GM19240 (cell line): ENCODE data around the gene NFIL3.
"Not testable (repeated sequence)": the region's sequence is repeated elsewhere in the genome, so short reads cannot be mapped to it uniquely, and the experiment has no call there.

ENCODE experiments used
- DNase-seq: peaks from one replicate; pipeline ENCODE4 v3.0.0; 2011; ENCODE audit warnings: low spot score; ENCODE audit not compliant: insufficient read length

NFIL3 gene

DNA sequence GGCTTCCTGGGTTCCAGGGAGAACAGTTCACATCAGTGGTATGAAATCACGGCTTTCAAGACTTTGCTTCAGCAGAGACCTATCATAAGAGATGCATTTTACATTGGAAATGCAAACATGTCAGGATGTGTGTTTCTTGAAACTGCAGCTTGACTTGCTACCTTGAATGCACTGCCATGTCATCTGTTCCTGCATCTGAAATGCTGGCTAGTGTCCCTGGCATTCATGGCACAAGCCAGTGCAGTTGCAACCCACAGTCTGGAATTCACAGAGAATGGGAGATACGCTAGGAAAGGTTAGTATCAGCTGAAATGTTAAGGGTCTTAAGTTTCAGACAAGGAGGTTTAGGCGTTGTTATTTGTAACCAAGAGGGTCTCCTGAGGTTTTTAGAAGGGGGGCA, 24.7 kb downstream of the NFIL3 start:
- DNase-seq = no peak

DNA sequence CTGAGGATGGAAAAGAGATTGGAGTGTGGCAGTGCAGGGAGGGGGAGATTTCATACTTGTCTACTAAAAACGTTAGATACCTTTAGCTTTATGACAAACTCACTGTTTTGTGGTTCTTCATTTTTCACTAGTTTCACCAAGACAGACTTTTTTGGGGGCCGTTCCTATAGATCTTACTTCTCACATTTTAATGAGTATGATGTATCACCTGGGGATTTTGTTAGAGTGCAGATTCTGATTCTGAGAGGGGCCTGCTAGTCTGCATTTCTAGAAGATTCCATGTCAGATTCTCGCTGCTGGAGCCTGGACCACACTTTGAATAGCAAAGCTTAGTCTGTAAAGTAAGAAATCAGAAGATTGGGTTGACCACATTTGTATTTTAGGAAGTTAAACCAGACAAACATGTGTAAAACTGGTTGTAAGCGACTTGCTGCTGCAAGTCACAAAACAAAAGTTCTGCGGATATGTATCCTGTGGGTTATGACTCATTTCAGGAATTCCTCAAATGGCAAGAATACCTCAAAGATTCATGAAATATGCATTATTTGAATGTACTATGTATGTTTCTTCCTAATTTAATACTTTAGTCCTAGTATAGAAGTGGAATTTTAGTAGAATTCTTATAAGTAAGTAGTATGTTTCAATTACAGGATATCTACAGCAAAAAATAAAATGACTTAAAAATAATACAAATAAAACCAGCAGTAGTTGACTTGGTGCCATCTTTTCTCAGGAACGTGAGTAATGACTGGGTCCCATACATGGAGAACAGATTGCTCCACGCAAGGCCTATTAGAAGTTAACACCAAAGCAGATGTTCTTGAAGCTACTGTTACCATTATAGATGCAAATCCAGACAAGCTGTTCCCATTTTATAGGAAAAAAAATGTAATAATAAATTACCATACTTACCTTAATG, 27.8 kb downstream of the NFIL3 start:
- no peak for DNase-seq

DNA sequence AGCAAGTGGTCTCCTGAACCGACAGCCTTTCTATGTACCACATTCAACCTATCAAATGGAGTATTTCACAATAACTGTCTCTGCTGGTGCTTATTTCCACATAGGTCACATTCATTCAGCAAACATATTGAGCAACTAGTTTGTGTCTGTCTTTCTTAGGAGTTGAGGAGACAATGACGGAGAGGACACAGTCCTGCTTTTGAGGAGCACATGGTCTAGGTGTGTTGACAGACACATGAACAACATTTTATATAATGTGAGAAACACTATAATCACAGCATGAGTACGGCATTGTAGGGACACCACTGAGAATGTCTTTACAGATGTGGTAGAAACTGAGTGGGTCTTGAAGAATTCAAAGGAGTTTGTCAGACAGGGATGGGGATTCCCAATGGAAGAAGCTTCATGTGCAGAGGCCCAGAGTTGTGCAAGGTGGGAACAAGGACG, 28.5 kb downstream of the NFIL3 start:
- DNase-seq = no peak

DNA sequence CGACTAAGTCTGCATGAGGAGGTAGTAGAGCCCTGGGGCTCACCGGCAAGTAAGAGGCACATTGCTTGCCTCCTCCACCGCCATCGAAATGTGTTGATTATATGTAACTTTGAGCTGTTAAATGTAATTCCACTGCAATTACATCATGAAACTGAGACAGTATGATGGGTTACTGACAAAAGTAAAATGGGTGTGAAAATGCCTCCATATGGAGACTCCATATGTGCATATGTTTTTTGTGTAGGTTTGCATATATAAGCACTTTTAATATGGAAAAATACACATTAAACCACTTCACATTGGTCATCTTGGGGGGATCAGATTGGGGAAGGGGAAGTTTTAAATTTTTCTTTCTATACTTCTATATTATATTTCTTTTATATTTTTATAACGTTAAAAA, 29.8 kb downstream of the NFIL3 start:
- no peak for DNase-seq

DNA sequence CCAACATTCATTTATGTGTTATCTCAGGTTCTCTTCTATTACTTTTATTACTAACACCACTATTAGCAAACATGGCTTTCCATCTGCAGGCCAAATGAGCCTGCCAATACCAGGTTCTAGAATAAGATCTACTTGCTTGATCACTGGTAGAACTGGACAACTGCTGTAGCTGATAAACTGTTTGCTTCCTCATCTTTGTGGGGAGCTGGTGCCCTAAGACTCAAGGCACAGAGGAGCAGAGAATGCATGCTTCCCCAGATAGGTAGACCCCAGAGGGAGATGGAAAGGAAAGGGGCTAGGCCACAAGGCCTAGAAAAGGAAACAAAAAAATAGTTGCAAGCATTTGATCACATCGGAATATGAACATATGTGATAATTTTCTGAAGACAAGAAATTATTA, 31.2 kb downstream of the NFIL3 start:
- DNase-seq = no peak

DNA sequence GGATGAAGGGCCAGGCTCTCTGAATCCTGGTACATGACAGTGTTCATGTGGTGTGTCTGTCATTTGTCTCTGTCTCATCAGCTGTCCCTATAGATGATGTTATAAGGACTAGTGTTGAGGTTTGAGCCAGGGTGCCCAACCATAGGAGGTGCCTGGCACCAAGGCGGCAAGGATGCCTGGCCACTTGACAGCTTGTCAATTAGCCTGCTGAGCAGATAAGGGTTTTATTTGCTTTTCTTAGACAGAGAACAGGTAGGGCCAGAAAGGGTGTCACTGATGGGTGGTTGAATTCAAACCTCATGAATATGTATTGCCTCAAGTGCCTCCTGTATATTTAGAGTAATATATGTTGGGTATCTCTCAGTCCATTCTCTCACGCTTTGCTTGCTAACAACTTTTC, 31.8 kb downstream of the NFIL3 start:
- no peak for DNase-seq

DNA sequence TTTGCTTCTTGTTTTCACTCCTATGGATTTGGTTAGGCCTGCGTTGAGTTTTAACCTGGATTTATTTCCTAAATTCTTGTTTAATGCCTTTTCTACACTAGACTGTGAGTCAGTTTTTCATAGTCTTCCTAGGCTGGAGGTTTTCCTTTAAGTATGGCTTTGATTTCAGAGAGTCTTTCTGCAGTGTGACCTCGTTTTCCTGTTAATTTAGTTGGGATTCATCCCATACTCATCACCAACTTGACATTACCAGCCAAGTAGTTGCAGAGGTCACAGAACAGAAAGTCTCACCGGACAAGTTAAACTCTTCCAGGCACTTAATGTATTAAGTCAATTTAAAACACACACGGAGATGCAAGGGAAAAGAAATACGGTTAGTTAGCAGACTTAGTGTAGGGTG, 32.2 kb downstream of the NFIL3 start:
- DNase-seq = no peak

DNA sequence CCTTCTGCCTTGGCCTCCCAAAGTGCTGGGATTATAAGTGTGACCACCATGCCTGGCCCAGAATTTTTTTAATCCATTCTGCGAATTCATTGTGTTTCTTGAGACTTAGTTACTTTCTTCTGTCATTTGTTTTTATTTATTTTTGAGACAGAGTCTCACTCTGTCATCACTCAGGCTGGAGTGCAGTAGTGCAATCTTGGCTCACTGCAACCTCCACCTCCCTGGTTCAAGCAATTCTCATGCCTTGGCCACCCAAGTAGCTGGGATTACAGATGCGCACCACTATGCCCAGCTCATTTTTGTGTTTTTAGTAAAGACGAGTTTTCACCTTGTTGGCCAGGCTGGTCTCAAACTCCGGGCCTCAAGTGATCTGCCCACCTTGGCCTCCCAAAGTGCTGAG, 33.9 kb downstream of the NFIL3 start:
- not testable (repeated sequence) for DNase-seq

DNA sequence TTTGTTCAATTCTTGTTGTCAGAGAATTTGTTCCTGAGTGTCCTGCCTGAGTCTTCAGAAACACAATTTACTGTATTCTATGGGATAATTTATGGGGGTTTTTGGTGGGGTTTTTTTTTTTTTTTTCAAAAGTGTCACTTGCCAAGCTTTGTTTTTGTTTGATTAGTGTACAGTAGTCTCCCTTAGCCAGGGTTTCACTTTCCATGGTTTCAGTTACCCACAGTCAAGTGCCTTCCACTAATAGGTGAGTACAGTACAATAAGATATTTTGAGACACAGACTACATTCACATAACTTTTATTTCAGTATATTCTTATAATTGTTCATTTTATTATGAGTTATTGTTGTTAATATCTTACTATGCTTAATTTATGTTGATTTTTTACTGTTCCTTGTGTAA, 36.9 kb downstream of the NFIL3 start:
- DNase-seq = no peak

DNA sequence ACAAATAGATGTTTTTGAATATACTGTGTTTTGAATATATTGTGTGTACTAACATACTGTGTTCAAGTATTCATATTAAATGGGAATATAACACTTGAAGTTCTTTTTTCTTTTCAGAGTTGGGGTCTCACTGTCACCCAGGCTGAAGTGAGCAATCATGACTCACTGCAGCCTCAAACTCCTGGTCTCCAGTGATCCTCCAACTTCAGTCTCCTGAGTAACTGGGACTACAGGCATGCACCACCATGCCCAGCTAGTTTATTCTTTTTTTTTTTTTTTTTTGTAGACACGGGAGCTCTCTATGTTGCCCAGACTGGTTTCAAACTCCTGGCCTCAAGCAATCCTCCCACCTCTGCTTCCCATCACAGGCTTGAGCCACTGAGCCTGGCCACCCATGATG, 38.7 kb downstream of the NFIL3 start:
- DNase-seq = no peak

DNA sequence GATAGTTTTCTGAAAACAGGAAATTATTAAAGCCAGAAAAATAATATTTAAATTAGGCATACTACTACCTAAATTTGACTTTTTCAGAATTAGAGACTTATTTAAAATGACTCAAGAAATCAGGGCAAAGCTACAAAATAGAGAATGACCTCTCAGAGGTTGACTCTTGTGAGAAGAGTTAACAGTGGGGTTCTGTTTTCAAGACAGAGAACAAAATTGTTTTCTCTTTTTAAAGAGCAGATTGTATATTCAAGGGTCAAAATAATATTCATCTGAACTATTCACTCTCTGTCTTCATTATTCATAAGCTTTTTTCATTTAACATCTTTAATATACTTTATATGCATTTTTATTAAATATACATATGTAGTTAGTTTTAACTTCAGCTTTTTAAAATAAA, 40.1 kb downstream of the NFIL3 start:
- DNase-seq = no peak

DNA sequence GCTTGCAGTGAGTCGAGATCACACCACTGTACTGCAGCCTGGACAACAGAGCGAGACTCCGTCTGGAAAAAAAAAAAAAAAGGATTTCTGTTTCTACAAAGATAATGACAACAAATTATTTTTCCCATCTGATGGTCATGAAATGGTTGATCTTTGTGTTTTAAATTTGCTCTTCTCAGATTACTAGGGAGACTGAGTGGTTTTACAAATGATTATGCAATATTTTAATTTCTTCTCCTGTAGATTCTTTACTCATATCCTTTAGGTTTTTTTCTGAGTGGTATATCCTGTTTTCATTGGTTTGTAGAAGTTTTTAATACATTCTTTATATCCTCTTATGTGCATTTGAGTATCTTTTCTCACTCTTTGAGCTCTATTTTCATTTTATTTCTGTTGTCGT, 41.3 kb downstream of the NFIL3 start:
- no peak for DNase-seq

DNA sequence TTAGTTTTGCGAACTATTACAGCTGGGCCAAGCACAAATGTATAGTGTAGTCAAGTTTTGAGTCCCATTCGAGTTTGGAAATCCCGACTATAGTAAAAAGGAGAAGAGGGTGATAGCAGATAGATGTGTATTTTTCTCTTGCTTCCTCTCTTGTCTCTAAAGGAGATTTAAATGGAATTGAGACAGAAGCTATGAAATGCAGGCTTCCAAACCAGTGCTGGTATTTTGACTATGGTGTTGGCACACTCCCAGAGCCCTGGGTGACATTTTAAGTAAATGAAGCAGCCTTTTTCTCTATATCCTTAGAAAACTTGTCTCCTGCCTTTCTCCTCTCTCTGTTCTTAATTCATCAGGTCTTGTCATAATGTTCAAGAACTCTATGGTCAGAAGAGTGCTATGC, 44.2 kb downstream of the NFIL3 start:
- no peak for DNase-seq

DNA sequence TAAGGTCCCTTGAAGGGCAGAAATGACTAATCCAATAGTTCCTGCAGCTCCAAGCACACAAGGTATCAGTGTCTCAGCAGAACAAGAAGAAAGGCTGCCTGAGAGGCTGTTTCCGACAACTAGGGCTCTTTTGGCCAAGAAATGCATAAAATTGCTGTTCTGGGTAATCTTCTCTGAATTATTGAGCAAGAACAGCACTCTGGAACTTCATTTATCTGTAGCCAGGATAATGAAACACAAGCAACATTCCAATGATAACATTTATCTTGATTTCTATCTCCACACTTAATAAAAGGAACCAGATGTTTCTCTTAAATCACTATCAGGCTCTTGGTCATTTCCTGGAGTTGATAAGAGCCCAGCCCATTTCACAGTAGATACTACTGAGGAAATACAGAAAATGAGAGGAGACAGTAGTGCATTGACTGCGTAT, 44.9 kb downstream of the NFIL3 start:
- DNase-seq = no peak

DNA sequence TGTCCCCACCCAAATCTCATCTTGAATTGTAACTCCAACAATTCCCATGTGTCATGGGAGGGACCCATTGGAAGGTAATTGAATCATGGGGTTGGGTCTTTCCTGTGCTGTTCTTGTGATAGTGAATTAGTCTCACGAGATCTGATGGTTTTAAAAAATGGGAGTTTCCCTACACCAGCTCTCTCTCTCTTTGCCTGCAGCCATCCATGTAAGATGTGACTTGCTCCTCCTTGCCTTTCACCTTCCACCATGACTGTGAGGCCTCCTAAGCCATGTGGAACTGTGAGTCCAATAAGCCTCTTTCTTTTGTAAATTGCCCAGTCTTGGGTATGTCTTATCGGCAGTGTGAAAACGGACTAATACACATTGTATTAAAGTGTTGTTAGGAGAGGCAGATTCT, 45.6 kb downstream of the NFIL3 start:
- not testable (repeated sequence) for DNase-seq

DNA sequence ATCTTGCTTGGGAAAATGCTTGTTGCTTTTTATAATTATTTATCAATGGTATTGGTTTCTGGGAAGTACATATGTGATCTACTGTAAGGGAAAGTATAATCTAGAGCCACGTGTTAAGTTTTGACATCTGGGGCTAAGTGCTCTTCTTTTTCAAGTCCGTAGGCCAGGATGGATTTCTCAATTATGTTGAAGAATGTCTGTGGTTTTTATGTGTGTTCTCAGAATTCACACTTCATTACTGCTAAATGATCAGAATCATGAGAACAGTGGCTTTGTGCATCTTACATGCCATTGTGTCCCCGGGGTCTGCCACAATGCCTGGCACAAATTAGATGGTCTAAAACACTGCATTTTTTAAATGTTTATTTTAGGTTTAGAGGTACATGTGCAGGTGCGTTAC, 47.4 kb downstream of the NFIL3 start:
- DNase-seq = no peak

DNA sequence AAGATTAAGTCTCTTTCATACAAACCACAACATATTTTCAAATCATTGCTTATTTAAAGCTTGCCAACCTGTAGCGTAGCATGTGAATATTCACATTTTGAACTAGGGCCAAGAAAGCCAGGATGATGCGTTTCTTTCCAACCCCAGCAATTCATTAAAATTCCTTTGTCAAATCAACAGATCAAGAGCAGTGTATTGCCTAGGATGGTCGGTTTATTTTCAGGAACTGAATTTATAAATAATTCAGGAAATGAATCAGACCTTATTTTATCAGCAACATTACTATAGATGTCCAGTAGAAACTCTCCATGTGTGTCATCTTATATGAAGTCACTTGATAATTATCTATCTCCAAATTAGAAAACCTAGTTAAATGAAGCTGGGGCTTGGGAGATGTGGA, 48.7 kb downstream of the NFIL3 start:
- DNase-seq = no peak

DNA sequence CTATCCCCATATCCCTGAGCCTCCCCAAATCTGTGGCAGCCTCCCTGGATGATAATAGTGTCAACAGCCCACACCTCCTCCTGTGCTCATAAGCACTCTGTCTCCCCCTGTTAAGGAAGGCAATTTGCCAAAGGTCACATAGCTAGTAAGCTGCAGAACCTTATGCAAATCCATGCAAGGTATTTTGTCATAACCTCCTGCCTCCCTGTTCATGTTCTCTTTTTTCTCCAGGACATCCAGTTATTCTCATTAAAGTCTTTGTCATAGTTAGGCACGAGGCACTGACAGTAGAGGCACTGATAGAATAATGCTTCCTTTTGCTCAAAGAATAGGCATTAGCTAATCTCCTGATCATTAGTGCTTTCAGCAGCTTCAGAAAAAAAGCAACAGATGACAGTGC, 51.7 kb downstream of the NFIL3 start:
- DNase-seq = no peak

DNA sequence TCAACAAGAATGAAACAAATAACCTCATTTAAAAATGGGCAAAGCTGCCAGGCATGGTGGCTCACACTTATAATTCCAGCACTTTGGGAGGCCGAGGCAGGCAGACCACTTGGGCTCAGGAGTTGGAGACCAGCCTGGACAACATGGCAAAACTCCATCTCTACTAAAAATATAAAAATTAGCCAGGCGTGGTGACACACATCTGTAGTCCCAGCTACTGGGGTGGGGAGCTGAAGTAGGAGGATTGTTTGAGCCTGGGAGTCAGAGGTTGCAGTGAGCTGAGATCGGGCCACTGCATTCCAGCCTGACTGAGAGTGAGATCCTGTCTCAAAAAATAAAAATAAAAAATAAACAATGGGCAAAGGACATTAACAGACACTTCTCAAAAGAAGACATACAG, 53.6 kb downstream of the NFIL3 start:
- not testable (repeated sequence) for DNase-seq

DNA sequence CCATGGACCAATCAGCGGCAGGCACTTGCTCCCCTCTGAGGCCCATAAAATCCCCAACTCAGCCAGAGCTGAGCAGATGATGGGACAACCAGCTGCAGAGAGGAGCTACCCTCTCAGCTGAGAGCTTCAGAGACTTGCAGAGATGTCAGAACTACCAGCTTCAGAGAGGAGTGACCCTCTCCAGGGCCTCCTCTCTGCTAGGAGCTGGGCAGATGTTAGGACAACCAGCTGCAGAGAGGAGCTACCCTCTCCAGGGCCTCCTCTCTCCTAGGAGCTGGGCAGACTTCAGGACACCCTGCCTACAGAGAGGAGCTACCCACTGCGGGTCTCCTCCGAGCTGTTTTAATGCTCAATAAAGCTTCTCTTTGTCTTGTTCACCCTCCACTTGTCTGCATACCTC, 58.9 kb downstream of the NFIL3 start:
- no peak for DNase-seq

DNA sequence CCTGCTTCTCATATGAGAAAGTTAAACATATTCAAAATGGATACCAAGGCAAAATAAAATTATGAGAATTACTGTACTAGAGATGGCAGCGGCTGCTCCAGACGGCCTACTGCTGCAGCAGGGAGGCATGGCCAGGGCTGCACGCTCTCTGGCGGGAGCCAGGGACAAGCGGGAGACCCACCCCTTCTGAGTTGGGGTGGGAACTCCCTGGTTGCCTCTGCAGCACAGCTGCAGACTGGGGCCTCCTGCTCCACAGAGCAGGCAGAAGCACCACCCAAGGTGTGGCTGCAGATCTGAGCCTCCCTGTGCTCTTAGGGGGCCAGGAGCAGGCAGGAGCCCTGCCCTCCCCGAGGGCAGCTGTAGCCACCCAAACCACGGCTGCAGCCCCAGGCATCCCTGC, 59.6 kb downstream of the NFIL3 start:
- no peak for DNase-seq

DNA sequence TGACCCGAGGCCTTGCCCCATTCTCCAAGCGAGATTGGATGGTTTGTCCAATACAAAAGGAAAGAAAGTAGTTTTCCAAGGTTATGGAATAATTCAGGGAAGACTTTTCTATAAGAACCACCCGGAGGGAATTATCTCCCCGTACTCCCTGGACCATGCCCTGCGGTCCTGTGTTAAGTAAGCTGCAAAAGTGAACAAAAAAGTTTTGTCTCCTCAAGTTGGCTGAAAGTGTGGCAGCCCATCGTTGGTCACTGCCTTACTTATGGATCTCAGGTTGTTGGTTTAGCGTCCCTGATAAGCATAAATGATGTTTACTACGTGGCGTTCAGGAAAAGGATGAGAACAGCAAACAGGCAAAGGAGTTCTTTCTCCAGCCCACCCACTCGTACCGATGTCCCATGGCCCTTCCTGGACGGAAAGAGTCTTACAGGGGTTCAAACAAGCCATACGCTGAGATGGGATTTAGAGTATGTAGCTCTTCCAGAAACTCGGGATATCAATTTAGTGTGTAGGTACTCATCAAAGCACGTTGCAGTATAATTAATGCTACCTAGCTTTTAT, 61.5 kb downstream of the NFIL3 start:
- no peak for DNase-seq
